NB4 (cell line): ENCODE data around the gene SLC30A9.

Experiments used
- CTCF ChIP-seq: IDR thresholded peaks from one replicate; pipeline ENCODE4 v1.5.1; 2012; ENCODE audit warnings: low read depth, low read length
- MYC ChIP-seq: IDR thresholded peaks from 2 replicates; pipeline ENCODE4 v1.6.1; 2011; ENCODE audit warnings: low read depth, low read length
- POLR2A ChIP-seq: IDR thresholded peaks from 2 replicates; pipeline ENCODE4 v1.6.1; 2011; ENCODE audit warnings: mild to moderate bottlenecking; ENCODE audit not compliant: insufficient read length; ENCODE audit errors: extremely low read depth

DNA sequence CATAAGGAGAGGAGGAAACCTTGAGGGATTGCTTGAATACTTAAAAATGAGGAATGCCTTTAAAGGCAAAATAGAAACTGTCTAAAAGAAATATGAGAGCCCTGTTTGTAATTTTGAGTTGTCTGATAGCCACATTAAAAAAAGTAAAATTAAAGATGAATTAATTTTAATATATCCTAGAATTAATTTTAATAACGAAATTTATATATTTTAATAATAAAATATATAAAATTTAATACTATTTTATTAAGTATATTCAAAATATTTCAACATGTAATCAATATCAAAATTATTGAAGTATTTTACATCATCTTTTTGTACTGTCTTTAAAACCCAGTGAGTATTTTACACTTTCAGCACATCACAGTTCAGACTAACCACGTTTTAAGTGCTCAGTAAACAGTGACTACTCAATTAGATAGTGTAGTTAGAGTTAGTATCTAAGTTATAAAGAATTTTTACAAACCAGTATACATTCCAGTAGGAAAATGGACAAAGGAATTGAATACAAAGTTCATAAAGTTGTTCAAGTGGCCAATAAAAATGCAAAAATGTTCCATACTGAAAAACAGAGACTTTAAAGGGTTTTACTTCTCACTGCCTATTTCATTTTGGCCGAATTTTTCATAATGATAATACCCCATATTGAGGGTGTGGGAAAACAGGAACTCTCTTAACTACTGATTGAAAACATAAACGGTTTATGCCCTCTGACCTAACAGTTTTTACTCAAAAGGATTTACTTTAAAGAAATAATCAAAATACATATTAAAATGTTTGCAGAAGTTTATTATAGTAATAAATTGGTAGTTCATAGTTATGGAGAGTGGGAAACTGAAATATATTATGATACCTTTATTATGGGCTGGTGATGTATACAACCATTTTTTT lies 2.9 kb downstream of the SLC30A9 start:
- TF ChIP-seq CTCF (no peak), POLR2A (no peak), MYC (no peak)
